ENCODE results near the gene JAK2.
"Not testable (repeated sequence)": the region's sequence is repeated elsewhere in the genome, so short reads cannot be mapped to it uniquely, and the experiment has no call there.

GRCh38 chr9:4944431-4945211 is 40.5 kb upstream of the JAK2 start:
- not testable (repeated sequence) for TF ChIP-seq CTCF, POLR2A, POLR2AphosphoS5, EP300 (IDR thresholded peaks at IDR 0.05)

Measured in suprapubic skin (tissue), 4 donors.